ENCODE measurements around the gene CYP1A1. TPM values are rescaled to one million over a fixed set of nuclear protein-coding genes. Genes with fewer than 3 reads are reported as not detected.

The CYP1A1 gene
- total and polyA plus RNA-seq, 2 of the 4 experiments (the other 2 are of a cell fraction), result under 0.01 to 0.03 TPM

DNA sequence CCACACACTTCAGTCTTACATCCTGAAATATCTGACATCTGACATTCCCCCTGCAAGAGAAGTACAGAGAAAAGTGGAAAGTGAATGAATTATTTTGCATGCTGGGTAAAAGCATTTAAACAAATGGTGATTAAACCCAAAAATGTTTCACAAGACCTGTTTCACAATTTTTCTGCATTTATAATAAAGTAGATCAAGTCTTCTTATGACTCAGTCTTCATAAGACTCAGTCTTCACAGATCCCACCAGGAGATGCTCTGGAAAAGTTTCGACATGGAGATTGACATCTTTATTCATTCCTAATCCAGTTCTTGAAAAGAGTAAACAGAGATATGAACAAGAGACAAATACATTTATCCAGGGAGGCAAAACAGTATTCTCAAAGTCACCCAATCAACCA lies 16.3 kb downstream of the CYP1A1 start:
- intact Hi-C loops (cut with micrococcal nuclease) (no loop called here), in situ Hi-C loops (cut with MboI; ENCODE audit: low sequenced_read_pairs) (no loop called here), dilution Hi-C loops (cut with HindIII; ENCODE audit: low sequenced_read_pairs, unreplicated experiment) (no loop called here)
- Histone ChIP-seq H2AK9ac (replicated peaks; ENCODE audit: low read depth, low read length, poor library complexity) (no peak overlapping the region), H3K18ac (ENCODE audit: low read depth, low read length) (no peak overlapping the region), H3K27me3 (ENCODE audit: control insufficient read depth, insufficient read depth, low read length) (peaks cover 25% of the 10 kb centered on the region), H3K4ac (ENCODE audit: low read depth, low read length) (no peak overlapping the region), H3K9me1 (ENCODE audit: insufficient read depth, low read length) (no peaks in the 10 kb centered on the region), H3K36me3 (ENCODE audit: control insufficient read depth, insufficient read depth, low read length) (no peaks in the 10 kb centered on the region), H3K27ac (ENCODE audit: insufficient read depth, low read length) (no peak overlapping the region), H3K9me3 (ENCODE audit: control insufficient read depth, insufficient read depth, low read length) (no peaks in the 10 kb centered on the region), H2BK20ac (ENCODE audit: low read depth, low read length) (no peak overlapping the region), H2BK120ac (ENCODE audit: low read depth, low read length) (no peak overlapping the region), H4K8ac (ENCODE audit: low read depth in 2 of 2, low read length in 2 of 2) (no peak overlapping the region), H4K20me1 (ENCODE audit: insufficient read depth, low read length) (no peaks in the 10 kb centered on the region), H3K79me1 (ENCODE audit: low read depth in 1 of 2, low read length in 2 of 2) (no peaks in the 10 kb centered on the region), H2BK5ac (ENCODE audit: low read depth, low read length, poor library complexity, severe bottlenecking) (no peak overlapping the region), H3K23ac (ENCODE audit: low read depth, low read length) (no peak overlapping the region), H4K5ac (ENCODE audit: low read depth, low read length) (no peak overlapping the region), H4K91ac (ENCODE audit: insufficient read depth, low read depth, low read length) (no peak overlapping the region), H3K14ac (replicated peaks; ENCODE audit: low read depth, low read length) (no peak overlapping the region), H3K4me2 (ENCODE audit: low read depth, low read length) (no peak overlapping the region), H3K56ac (ENCODE audit: extremely low read depth, insufficient read depth, low read length) (no peak overlapping the region), H2BK15ac (ENCODE audit: low read depth, low read length) (no peak overlapping the region), H2AFZ (replicated peaks; ENCODE audit: low read length, poor library complexity) (no peak overlapping the region), H3K4me1 (ENCODE audit: control insufficient read depth, insufficient read depth, low read length) (no peaks in the 10 kb centered on the region), H3K9ac (ENCODE audit: low read depth, low read length) (no peak overlapping the region), H2AK5ac (ENCODE audit: low read depth, low read length) (no peak overlapping the region), H3K4me3 (ENCODE audit: insufficient read depth, low read depth, low read length) (no peak overlapping the region)
- no TSS peak for BruUV-seq (replicated peaks)
- WGBS, 2 experiments (ENCODE audit: extremely low coverage in 2 of 2, insufficient read length in 1 of 2), result no CpG with 5 or more reads among the region's 1 CpG
- DNase-seq (no peak), ATAC-seq (ENCODE audit: low read depth) (no peak)
- TF ChIP-seq CEBPB (IDR thresholded peaks at IDR 0.05; ENCODE audit: low read depth, low read length), result 0 out of 2 replicates have a peak, but pooled peaks have one; percentile 3
- no peak for TF ChIP-seq MXI1 (IDR thresholded peaks at IDR 0.05; ENCODE audit: borderline replicate concordance, low read depth, low read length)
- no peak for TF ChIP-seq MAFK (IDR thresholded peaks at IDR 0.05; ENCODE audit: low read depth, low read length)
- POLR2A ChIA-PET (ENCODE audit: unreplicated experiment), result interaction anchor here (0.6 kb wide), 1 partner anchor 179 kb away, joined by 7 read pairs; no protein-coding TSS in a partner anchor
- CTCF ChIA-PET, result interaction anchor here (0.6 kb wide), 1 partner anchor 41 kb away, joined by 9 read pairs; no protein-coding TSS in a partner anchor

Data from IMR-90 (cell line).